Loucy (cell line): ENCODE measurements around the gene ARHGDIB.

Source experiments
- H2AFZ ChIP-seq: fragments of 200-600 bp; sonication (generic); 2 replicates; pipeline ENCODE4 v1.6.0; 2016; ENCODE audit warnings: antibody characterized with exemption, mild to moderate bottlenecking, low read length, moderate library complexity
- H3F3A ChIP-seq: fragments of 200-600 bp; 2 replicates; pipeline ENCODE4 v1.6.0; 2016; ENCODE audit warnings: antibody characterized with exemption, low read depth, mild to moderate bottlenecking
- H3K27me3 ChIP-seq: fragments of 200-600 bp; sonication (generic); 2 replicates; pipeline ENCODE4 v1.6.1; 2014; ENCODE audit warnings: low read length, mild to moderate bottlenecking; ENCODE audit not compliant: insufficient read depth, poor library complexity, severe bottlenecking
- H3K36me3 ChIP-seq: fragments of 200-600 bp; sonication (generic); 2 replicates; pipeline ENCODE4 v1.6.1; 2016; ENCODE audit warnings: low read length; ENCODE audit not compliant: insufficient read depth
- H3K4me1 ChIP-seq: fragments of 200-600 bp; sonication (generic); 2 replicates; pipeline ENCODE4 v1.5.1; 2014; ENCODE audit warnings: low read length, mild to moderate bottlenecking; ENCODE audit not compliant: insufficient read depth, poor library complexity, severe bottlenecking
- H3K4me2 ChIP-seq: fragments of 200-600 bp; sonication (generic); 2 replicates; pipeline ENCODE4 v1.6.0; 2014; ENCODE audit warnings: antibody characterized with exemption, low read length, low read depth, mild to moderate bottlenecking; ENCODE audit not compliant: poor library complexity, severe bottlenecking
- H3K4me3 ChIP-seq: fragments of 200-600 bp; sonication (generic); 2 replicates; pipeline ENCODE4 v1.5.1; 2014; ENCODE audit warnings: low read length, mild to moderate bottlenecking, mixed read lengths; ENCODE audit not compliant: poor library complexity, severe bottlenecking
- H3K79me2 ChIP-seq: fragments of 200-600 bp; sonication (generic); 2 replicates; pipeline ENCODE4 v1.6.1; 2014; ENCODE audit warnings: low read length; ENCODE audit not compliant: insufficient read depth
- H3K9ac ChIP-seq: fragments of 200-600 bp; sonication (generic); 2 replicates; pipeline ENCODE4 v1.6.0; 2014; ENCODE audit warnings: mild to moderate bottlenecking, low read depth, low read length, moderate library complexity; ENCODE audit not compliant: poor library complexity, severe bottlenecking
- H3K9me2 ChIP-seq: fragments of 200-600 bp; sonication (generic); replicated peaks from 2 replicates; pipeline ENCODE4 v1.6.1; 2016; ENCODE audit warnings: low read depth, low read length, mixed read lengths
- H3K9me3 ChIP-seq: fragments of 200-600 bp; sonication (generic); 2 replicates; pipeline ENCODE4 v1.6.1; 2014; ENCODE audit warnings: mild to moderate bottlenecking, antibody characterized with exemption, low read length, low read depth; ENCODE audit not compliant: insufficient read depth
- H4K20me1 ChIP-seq: fragments of 200-600 bp; sonication (generic); 2 replicates; pipeline ENCODE4 v1.6.0; 2014; ENCODE audit warnings: antibody characterized with exemption, low read length, mild to moderate bottlenecking; ENCODE audit not compliant: insufficient read depth, poor library complexity, severe bottlenecking
- EZH2phosphoT487 ChIP-seq: fragments of 200-600 bp; IDR thresholded peaks from 2 replicates; pipeline ENCODE4 v1.6.1; 2018; ENCODE audit warnings: antibody characterized with exemption, mild to moderate bottlenecking, moderate library complexity, borderline replicate concordance
- TF ChIP-seq, protein P1 (sequence below): fragments of 200-600 bp; sonication (generic); conservative IDR thresholded peaks from 2 replicates; pipeline ENCODE4 v1.5.1; 2014; ENCODE audit warnings: mild to moderate bottlenecking, antibody characterized with exemption, low read length

ARHGDIB gene

GRCh38 chr12:14952299-14952921 lies 9.0 kb downstream of the ARHGDIB start:
- H3K4me3 ChIP-seq = peak overlapping the region; percentile 79
- H3K79me2 ChIP-seq = peaks cover 95% of the 10 kb centered on the region
- peak overlapping the region; percentile 93 for H3K4me2 ChIP-seq
- H3K4me1 ChIP-seq = peaks cover 83% of the 10 kb centered on the region
- peaks cover 32% of the 10 kb centered on the region for H3F3A ChIP-seq
- H4K20me1 ChIP-seq = peaks cover 61% of the 10 kb centered on the region
- TF ChIP-seq EZH2phosphoT487 = no peak
- TF ChIP-seq, protein P1, sequence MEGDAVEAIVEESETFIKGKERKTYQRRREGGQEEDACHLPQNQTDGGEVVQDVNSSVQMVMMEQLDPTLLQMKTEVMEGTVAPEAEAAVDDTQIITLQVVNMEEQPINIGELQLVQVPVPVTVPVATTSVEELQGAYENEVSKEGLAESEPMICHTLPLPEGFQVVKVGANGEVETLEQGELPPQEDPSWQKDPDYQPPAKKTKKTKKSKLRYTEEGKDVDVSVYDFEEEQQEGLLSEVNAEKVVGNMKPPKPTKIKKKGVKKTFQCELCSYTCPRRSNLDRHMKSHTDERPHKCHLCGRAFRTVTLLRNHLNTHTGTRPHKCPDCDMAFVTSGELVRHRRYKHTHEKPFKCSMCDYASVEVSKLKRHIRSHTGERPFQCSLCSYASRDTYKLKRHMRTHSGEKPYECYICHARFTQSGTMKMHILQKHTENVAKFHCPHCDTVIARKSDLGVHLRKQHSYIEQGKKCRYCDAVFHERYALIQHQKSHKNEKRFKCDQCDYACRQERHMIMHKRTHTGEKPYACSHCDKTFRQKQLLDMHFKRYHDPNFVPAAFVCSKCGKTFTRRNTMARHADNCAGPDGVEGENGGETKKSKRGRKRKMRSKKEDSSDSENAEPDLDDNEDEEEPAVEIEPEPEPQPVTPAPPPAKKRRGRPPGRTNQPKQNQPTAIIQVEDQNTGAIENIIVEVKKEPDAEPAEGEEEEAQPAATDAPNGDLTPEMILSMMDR = no peak; the same call in 1 of the 2 replicates
- H3K9me2 ChIP-seq = no peaks in the 10 kb centered on the region
- no peaks in the 10 kb centered on the region for H3K27me3 ChIP-seq
- no peaks in the 10 kb centered on the region for H3K9me3 ChIP-seq
- H3K9ac ChIP-seq = peak overlapping the region; percentile 99
- H2AFZ ChIP-seq = no peak overlapping the region
- H3K36me3 ChIP-seq = peaks cover 42% of the 10 kb centered on the region

DNA sequence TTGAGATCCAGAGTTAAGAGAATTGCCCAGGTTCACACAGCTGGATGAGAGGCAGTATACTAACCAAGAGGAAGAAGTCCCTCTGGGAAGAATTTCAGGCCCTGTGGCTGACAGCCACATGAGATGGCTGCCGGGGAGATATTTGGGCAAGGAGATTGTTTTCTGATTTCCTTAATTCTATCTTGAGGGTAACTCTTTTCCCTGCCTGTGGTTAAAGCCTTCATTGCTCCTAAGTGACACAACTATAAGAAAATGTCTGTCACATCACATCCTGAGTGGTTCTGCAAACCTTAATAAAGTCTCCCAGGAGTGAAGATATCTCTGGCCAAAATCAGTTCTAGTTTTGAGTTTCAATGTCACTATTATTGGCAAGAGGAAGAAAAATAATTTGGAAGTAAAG lies 9.6 kb downstream of the ARHGDIB start:
- peaks cover 85% of the 10 kb centered on the region for H3K4me1 ChIP-seq
- no peak overlapping the region for H2AFZ ChIP-seq
- H4K20me1 ChIP-seq = peaks cover 57% of the 10 kb centered on the region
- H3K9me3 ChIP-seq = no peaks in the 10 kb centered on the region
- peak overlapping the region; percentile 93 for H3K4me2 ChIP-seq
- no peaks in the 10 kb centered on the region for H3K27me3 ChIP-seq
- peaks cover 95% of the 10 kb centered on the region for H3K79me2 ChIP-seq
- peak overlapping the region; percentile 79 for H3K4me3 ChIP-seq
- peaks cover 32% of the 10 kb centered on the region for H3F3A ChIP-seq
- TF ChIP-seq EZH2phosphoT487 = no peak
- TF ChIP-seq, protein P1 = no peak
- peak overlapping the region; percentile 98 for H3K9ac ChIP-seq
- no peaks in the 10 kb centered on the region for H3K9me2 ChIP-seq
- peaks cover 48% of the 10 kb centered on the region for H3K36me3 ChIP-seq

DNA sequence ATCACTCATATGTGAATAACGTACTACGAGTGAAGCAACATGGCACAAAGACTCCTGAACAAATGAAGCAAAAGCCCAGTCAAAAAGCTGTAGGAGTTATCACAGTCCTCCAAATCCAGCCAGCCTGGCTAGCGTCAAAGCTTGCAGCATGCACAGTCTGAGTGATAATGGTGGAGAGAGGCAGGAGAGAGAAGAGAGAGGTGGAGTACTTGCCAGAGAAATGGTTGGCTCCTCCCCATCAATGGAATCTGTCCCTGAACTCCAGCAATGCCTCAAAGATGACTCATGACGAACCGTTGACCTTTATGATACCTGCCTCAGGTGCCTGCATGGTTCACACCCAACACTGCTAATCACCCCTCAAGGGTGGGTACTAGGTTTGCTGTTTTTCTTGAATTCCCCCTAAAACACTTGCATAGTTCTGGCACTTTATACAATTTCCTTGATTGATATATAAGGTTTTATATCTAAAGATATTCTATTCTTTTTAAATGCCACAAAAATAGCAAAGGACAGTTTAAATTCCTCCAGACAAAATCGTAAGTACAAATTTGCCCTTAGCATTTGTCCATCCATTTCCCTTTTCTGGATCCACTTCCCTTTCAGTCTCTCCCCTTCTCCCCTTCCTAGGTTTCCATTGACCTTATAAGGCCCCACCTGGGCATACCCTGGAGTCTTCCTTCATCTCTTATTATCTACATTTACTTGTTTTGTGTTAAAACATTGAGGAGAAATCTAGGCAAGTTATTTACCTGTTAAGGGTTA lies 10.2 kb downstream of the ARHGDIB start:
- Histone ChIP-seq H3K9me3 (no peaks in the 10 kb centered on the region), H3K27me3 (no peaks in the 10 kb centered on the region), H3K9ac (peak overlapping the region; percentile 98), H3K4me2 (peak overlapping the region; percentile 93), H2AFZ (no peak overlapping the region), H3K4me1 (peaks cover 85% of the 10 kb centered on the region), H3K79me2 (peaks cover 95% of the 10 kb centered on the region), H3K9me2 (no peaks in the 10 kb centered on the region), H4K20me1 (peaks cover 57% of the 10 kb centered on the region), H3K36me3 (peaks cover 55% of the 10 kb centered on the region), H3K4me3 (peak overlapping the region; percentile 79), H3F3A (peaks cover 32% of the 10 kb centered on the region)
- TF ChIP-seq, protein P1 = no peak
- no peak for TF ChIP-seq EZH2phosphoT487
